D721Med (cell line): ENCODE results near the gene PNMA6F.

Experiments used
- DNase-seq: peaks from one replicate; pipeline ENCODE4 v3.0.0; 2011; ENCODE audit warnings: low spot score; ENCODE audit not compliant: insufficient read length
- FAIRE-seq: peaks from 2 replicates; lab custom pipeline; 2011; peaks lifted over from hg19 to GRCh38; lab: Jason Lieb, UNC
- TF ChIP-seq, protein P1 (sequence below): IDR thresholded peaks from 2 replicates; pipeline ENCODE4 v1.5.1; 2012; ENCODE audit warnings: mild to moderate bottlenecking, control low read depth; ENCODE audit not compliant: insufficient read depth; ENCODE audit errors: missing control alignments

PNMA6F gene

DNA sequence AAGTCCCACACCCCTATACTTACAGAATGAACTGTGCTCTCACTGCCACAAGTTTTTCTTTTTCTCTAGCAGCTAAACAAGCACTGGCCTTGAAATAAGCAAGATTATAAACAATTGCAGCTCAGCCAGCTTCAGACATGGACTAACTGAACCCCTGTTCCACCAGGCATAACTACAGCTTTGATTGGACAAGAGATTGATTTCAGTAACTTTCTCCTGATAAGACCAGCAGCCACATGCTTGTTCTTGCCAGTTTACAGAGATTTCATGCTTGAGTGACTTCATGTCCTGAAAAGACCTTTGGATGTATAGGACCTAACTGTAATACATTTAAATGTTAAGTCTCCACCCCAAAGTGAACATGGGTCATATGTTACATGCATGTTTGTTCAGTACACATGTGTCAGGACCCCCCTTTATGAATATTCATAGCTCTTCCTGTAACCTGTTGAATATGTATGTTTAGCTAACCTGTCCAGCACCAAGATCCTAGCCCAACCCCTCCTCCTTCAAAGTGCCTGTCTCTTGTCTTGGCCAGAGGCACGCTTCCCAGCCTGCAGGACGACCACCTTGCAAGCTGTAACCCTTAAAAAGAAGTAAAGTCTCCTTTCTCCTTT, 40.3 kb upstream of the PNMA6F start:
- TF ChIP-seq, protein P1, sequence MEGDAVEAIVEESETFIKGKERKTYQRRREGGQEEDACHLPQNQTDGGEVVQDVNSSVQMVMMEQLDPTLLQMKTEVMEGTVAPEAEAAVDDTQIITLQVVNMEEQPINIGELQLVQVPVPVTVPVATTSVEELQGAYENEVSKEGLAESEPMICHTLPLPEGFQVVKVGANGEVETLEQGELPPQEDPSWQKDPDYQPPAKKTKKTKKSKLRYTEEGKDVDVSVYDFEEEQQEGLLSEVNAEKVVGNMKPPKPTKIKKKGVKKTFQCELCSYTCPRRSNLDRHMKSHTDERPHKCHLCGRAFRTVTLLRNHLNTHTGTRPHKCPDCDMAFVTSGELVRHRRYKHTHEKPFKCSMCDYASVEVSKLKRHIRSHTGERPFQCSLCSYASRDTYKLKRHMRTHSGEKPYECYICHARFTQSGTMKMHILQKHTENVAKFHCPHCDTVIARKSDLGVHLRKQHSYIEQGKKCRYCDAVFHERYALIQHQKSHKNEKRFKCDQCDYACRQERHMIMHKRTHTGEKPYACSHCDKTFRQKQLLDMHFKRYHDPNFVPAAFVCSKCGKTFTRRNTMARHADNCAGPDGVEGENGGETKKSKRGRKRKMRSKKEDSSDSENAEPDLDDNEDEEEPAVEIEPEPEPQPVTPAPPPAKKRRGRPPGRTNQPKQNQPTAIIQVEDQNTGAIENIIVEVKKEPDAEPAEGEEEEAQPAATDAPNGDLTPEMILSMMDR: no peak
- DNase-seq (no peak), FAIRE-seq (peak; percentile 66)

DNA sequence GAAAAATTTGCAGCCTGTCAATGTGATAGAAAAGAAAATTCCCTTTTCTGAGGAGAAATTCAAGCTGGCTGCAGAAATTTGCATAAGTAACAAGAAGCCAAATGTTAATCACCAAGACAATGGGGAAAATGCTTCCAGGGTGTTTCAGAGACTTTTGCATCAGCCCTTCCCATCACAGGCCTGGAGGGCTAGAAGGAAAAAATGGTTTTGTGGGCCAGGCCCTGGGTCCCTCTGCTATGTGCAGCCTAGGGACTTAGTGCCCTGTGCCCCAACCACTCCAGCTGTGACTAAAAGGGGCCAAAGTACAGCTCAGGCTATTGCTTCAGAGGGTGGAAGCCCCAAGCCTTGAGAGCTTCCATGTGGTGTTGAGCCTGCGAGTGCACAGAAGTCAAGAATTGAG, 36.3 kb upstream of the PNMA6F start:
- no peak for FAIRE-seq
- DNase-seq: no peak
- TF ChIP-seq, protein P1: no peak

DNA sequence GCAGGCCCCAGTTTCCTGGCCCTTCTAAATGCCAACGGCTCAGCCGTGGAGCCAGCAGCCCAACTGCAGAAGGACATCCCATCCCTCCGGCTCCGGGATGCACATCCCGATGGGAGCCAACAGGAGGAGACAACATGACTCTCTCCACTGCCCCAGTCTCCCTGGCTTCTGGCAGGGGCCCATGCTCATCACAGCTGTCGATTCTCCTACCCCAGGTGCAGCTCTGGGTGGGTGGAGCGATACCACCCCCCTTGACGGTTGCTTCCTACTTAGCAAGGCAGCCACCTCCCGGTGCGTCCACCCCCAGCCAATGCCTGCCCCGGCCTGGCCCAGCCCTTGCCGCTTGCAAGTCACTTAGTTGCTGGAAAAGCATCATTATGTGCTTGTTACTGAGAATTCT, 31.8 kb upstream of the PNMA6F start:
- FAIRE-seq (no peak), DNase-seq (no peak)
- TF ChIP-seq, protein P1: no peak

DNA sequence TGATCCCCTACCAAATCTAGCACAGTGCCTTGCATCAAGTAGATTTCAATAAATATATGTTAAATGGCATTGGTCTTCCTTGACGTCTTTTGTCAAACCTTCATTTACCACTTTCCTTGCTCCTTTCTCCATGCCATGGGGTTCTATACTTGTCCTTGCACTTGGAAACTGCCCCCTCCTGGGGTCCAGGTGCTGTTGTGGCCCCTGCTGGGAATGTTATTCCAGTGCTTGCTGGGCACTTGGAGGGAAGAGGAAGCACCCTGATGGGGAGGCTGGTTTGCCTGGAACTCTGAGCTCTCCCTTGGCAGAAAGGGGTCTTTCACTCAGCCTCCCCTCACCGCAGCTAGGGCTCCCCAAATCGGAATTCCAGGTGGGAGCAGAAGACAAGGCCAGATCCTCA, 31.3 kb upstream of the PNMA6F start:
- TF ChIP-seq, protein P1: no peak
- FAIRE-seq: no peak
- DNase-seq: no peak

DNA sequence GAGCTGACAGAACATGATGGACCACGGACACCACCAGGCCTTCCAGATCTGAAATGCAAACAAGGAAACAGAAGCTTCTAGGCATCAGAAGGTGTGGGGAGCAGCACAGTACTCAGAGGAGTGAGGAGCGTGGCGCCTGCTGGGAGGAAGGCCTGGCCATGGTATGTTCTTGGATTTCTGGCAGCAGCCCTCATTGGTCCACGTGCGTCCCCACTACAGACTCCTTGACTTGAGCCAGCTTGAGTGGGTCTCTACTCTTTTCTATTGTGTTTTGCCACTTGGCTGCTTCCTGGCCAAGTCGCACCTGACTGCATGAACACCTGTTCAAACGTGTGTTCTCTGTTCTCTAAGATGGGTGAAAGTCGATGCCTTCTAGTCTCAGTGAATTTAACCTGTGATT, 30.4 kb upstream of the PNMA6F start:
- TF ChIP-seq, protein P1: no peak
- no peak for FAIRE-seq
- no peak for DNase-seq

DNA sequence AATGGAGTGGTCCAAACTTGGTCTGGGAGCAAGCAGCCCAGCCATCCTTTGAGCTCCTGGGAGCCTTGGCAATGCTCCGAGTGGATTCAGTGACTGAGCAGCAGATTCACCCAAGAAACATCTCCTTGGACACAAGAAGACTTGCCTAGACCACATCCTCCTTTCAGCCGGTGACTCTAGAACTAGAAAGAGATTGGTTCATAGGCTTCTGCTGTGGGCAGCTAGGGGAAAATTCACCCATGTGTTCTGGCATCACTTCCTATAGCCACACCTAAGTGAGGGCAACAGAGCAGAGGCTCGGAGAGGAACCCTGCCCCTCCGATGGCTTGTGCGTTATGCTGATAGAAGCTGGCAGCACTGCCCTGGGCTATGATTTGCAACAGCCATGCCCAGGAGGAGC, 28.4 kb upstream of the PNMA6F start:
- no peak for DNase-seq
- no peak for FAIRE-seq
- TF ChIP-seq, protein P1: no peak

DNA sequence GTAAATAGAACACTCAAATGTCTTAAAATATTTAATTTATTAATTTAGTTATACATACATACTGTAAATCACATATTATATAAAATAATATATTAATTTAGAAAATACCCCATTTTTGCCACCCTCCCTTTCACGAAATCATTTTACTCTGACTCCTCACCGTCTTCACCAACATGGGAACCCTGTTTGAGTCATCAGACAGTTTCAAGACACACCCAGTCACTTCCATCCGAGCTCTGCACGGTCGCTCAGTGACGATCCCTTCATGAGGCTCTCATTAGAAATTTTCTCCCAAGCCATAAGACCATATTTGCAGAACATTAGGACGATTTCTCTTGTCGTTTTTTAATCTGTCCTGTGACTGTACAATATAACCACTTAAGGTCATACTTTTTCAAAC, 26.9 kb upstream of the PNMA6F start:
- DNase-seq: no peak
- TF ChIP-seq, protein P1: no peak
- FAIRE-seq: no peak
